ENCODE measurements around the gene CELF2.

The CELF2 gene

GRCh38 chr10:11095374-11095801, 77.7 kb downstream of the CELF2 start:
- no peak for DNase-seq (ENCODE audit: low spot score)
- in situ Hi-C loops (cut with MboI; ENCODE audit: low pct_unique_long_range_greater_than_20kb, low sequenced_read_pairs, unreplicated experiment) = no loop called here
- no peak for TF ChIP-seq CTCF (IDR thresholded peaks at IDR 0.05; ENCODE audit: extremely low read depth, insufficient read depth, missing control alignments)

GRCh38 chr10:11096422-11096821, 78.8 kb downstream of the CELF2 start:
- in situ Hi-C loops (cut with MboI; ENCODE audit: low pct_unique_long_range_greater_than_20kb, low sequenced_read_pairs, unreplicated experiment) = no loop called here
- no peak for TF ChIP-seq CTCF (IDR thresholded peaks at IDR 0.05; ENCODE audit: extremely low read depth, insufficient read depth, missing control alignments)
- no peak for DNase-seq (ENCODE audit: low spot score)

- no peak for DNase-seq (ENCODE audit: low spot score)
- TF ChIP-seq CTCF (IDR thresholded peaks at IDR 0.05; ENCODE audit: extremely low read depth, insufficient read depth, missing control alignments) = no peak
- in situ Hi-C loops (cut with MboI; ENCODE audit: low pct_unique_long_range_greater_than_20kb, low sequenced_read_pairs, unreplicated experiment) = no loop called here
These were observed 80.0 kb downstream of the CELF2 start for GRCh38 chr10:11097686-11098085.

- no peak for TF ChIP-seq CTCF (IDR thresholded peaks at IDR 0.05; ENCODE audit: extremely low read depth, insufficient read depth, missing control alignments)
- no peak for DNase-seq (ENCODE audit: low spot score)
- in situ Hi-C loops (cut with MboI; ENCODE audit: low pct_unique_long_range_greater_than_20kb, low sequenced_read_pairs, unreplicated experiment) = no loop called here
These were observed 81.0 kb downstream of the CELF2 start for GRCh38 chr10:11098666-11099065.

- no peak for DNase-seq (ENCODE audit: low spot score)
- in situ Hi-C loops (cut with MboI; ENCODE audit: low pct_unique_long_range_greater_than_20kb, low sequenced_read_pairs, unreplicated experiment) = no loop called here
- peak; percentile 21 for TF ChIP-seq CTCF (IDR thresholded peaks at IDR 0.05; ENCODE audit: extremely low read depth, insufficient read depth, missing control alignments)
These were observed 87.4 kb downstream of the CELF2 start for GRCh38 chr10:11104772-11105675.

- no peak for TF ChIP-seq CTCF (IDR thresholded peaks at IDR 0.05; ENCODE audit: extremely low read depth, insufficient read depth, missing control alignments)
- no peak for DNase-seq (ENCODE audit: low spot score)
- in situ Hi-C loops (cut with MboI; ENCODE audit: low pct_unique_long_range_greater_than_20kb, low sequenced_read_pairs, unreplicated experiment) = no loop called here
These were observed 88.0 kb downstream of the CELF2 start for GRCh38 chr10:11105676-11106004.

All from GM13977 (cell line).